Activated CD4-positive, alpha-beta T cell treated with anti-CD3 and anti-CD28 coated beads for 36 hours (primary cell): ENCODE results near the gene TSPAN17. TPM values are rescaled to one million over a fixed set of nuclear protein-coding genes. Genes with fewer than 3 reads are reported as not detected.

Experiments used
- ATAC-seq: fragments of 200-7000 bp; cut with Tn5 transposase; one replicate; pipeline ENCODE4 v1.10.0; 2021; ENCODE audit warnings: mild to moderate bottlenecking, moderate library complexity
- CTCF ChIA-PET: fragments of 350-600 bp; sonication (Branson Sonifier 250); formaldehyde crosslinking; loops from one replicate; lab custom pipeline; 2021; ENCODE audit warnings: antibody characterized with exemption; lab: Charles Lee
- POLR2A ChIA-PET: fragments of 350-600 bp; sonication (Branson Sonifier 250); formaldehyde crosslinking; loops from one replicate; lab custom pipeline; 2021; ENCODE audit warnings: antibody characterized with exemption, inconsistent platforms; lab: Charles Lee
- DNase-seq: peaks from one replicate; pipeline ENCODE4 v3.0.0-alpha.2; 2020
- H3K27ac Mint-ChIP-seq: one replicate; pipeline ENCODE4 v1.8.0; 2021; ENCODE audit warnings: mixed read lengths
- H3K27me3 Mint-ChIP-seq: one replicate; pipeline ENCODE4 v1.8.0; 2021; ENCODE audit warnings: mixed read lengths
- H3K36me3 Mint-ChIP-seq: one replicate; pipeline ENCODE4 v1.8.0; 2021; ENCODE audit warnings: low read depth, mixed read lengths
- H3K4me1 Mint-ChIP-seq: one replicate; pipeline ENCODE4 v1.8.0; 2021; ENCODE audit warnings: mixed read lengths
- H3K4me3 Mint-ChIP-seq: one replicate; pipeline ENCODE4 v1.8.0; 2021; ENCODE audit warnings: mild to moderate bottlenecking, moderate library complexity, mixed read lengths
- H3K9me3 Mint-ChIP-seq: one replicate; pipeline ENCODE4 v1.8.0; 2021; ENCODE audit warnings: low read depth, mixed read lengths
- intact Hi-C, 2 experiments: fragments of 100-400 bp; cut with DNase I in 1 of 2; cut with micrococcal nuclease in 1 of 2; formaldehyde crosslinking; loops; one replicate each; pipeline versions ENCODE4 v1.14.2 to v1.15.1; 2022 to 2024; cut with DNase I, micrococcal nuclease
- total RNA-seq, 2 experiments: library from RNA; stranded (reverse); gene quantifications; one replicate each; pipeline ENCODE4 v1.2.3, GENCODE V29; 2021

Gene TSPAN17
- total RNA-seq, 2 experiments from 2014 or later: 19.4 to 25.2 TPM

GRCh38 chr5:176631383-176632200 is 15.7 kb upstream of the TSPAN17 start:
- intact Hi-C loops: no loop called here
- Mint-ChIP-seq H3K36me3 (no peaks in the 10 kb centered on the region), H3K4me1 (peaks cover 9% of the 10 kb centered on the region), H3K27me3 (peaks cover 53% of the 10 kb centered on the region), H3K27ac (no peak overlapping the region), H3K9me3 (no peaks in the 10 kb centered on the region), H3K4me3 (no peak overlapping the region)
- DNase-seq: no peak
- ChIA-PET CTCF (interaction anchor here (0.6 to 2.1 kb wide), 3 partner anchors 13 to 94 kb away, joined by 3 to 9 read pairs (median 3); no protein-coding TSS in a partner anchor), POLR2A (no interaction called here)
- no peak for ATAC-seq

- Mint-ChIP-seq H3K4me3 (no peak overlapping the region), H3K4me1 (peaks cover 9% of the 10 kb centered on the region), H3K27me3 (peaks cover 50% of the 10 kb centered on the region), H3K27ac (no peak overlapping the region), H3K9me3 (no peaks in the 10 kb centered on the region), H3K36me3 (no peaks in the 10 kb centered on the region)
- ATAC-seq: no peak
- DNase-seq: no peak
- ChIA-PET CTCF (no interaction called here), POLR2A (no interaction called here)
- intact Hi-C loops: no loop called here
These were observed 14.5 kb upstream of the TSPAN17 start for GRCh38 chr5:176632745-176633144.

DNA sequence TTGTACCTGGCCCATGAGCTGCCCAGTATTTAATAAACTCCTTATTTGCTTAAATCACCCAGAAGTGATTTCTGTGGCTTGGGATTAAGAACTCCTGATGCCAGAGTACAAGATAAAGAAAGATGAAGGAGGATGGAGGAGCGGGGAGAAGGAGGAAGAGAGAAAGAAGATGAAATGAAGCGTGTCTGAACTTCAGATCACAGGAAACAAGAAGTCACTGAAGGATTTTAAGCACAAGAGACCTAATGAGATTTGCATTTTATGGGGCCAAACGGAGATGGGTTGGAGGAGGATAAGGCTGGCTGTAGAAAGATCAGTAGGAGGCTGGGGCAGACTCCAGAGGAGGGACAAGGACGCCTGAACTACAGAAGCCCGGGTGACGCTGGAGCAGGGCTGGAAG is 13.7 kb upstream of the TSPAN17 start:
- Mint-ChIP-seq H3K4me3 (no peak overlapping the region), H3K27me3 (peaks cover 49% of the 10 kb centered on the region), H3K9me3 (no peaks in the 10 kb centered on the region), H3K27ac (no peak overlapping the region), H3K36me3 (no peaks in the 10 kb centered on the region), H3K4me1 (peaks cover 9% of the 10 kb centered on the region)
- ATAC-seq: no peak
- intact Hi-C loops: no loop called here
- CTCF ChIA-PET: interaction anchor here (0.7 kb wide), 1 partner anchor 24 kb away, joined by 3 read pairs; no protein-coding TSS in a partner anchor
- POLR2A ChIA-PET: no interaction called here
- no peak for DNase-seq

DNA sequence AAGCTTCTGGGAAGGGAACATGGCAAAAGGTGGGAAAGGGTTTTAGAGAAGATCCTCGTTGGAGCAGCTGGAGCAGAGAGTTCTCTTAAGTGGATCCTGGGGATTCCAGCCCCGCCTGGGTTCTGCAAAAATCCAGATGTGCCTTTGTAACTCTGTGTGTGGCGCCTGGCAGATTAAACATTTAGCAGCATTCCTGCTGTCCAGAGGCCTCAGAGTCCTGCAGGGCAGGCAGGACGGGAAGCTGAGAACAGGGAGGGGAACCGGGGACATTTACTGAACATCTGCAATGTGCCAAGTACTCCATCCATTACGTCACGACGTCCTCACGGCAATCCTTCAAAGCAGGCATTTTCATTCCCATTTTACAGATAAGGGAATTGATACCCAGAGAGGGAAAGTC is 10.9 kb upstream of the TSPAN17 start:
- ATAC-seq (no peak), DNase-seq (no peak)
- ChIA-PET POLR2A (no interaction called here), CTCF (no interaction called here)
- H3K4me3 Mint-ChIP-seq: no peak overlapping the region
- H3K27ac Mint-ChIP-seq: no peak overlapping the region
- peaks cover 36% of the 10 kb centered on the region for H3K27me3 Mint-ChIP-seq
- intact Hi-C loops: no loop called here
- H3K36me3 Mint-ChIP-seq: no peaks in the 10 kb centered on the region
- no peaks in the 10 kb centered on the region for H3K9me3 Mint-ChIP-seq
- H3K4me1 Mint-ChIP-seq: peaks cover 2% of the 10 kb centered on the region

- ATAC-seq (no peak), DNase-seq (no peak)
- ChIA-PET CTCF (no interaction called here), POLR2A (no interaction called here)
- Mint-ChIP-seq H3K4me3 (no peak overlapping the region), H3K9me3 (no peaks in the 10 kb centered on the region), H3K36me3 (no peaks in the 10 kb centered on the region), H3K27me3 (peaks cover 26% of the 10 kb centered on the region), H3K27ac (no peak overlapping the region), H3K4me1 (peaks cover 2% of the 10 kb centered on the region)
- intact Hi-C loops: no loop called here
These were observed 9.7 kb upstream of the TSPAN17 start for GRCh38 chr5:176637556-176637955.

DNA sequence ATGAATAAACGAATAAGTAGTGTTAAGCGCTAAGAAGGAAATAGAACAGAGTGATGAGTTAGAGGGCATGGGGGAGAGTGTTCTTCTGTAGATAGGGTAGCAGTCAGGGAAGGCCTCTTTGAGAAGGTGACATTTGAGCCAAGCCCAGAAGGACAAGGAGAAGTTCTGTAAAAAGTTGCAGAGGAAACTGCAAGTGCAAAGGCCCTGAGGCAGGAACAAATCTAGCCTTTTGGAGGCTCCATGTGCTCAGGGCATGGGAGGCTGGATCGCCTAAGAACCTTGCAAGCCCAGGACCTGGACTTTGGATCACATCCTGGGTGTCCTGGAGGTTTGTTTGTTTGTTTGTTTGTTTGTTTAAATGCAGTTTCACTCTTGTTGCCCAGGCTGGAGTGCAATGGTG is 8.8 kb upstream of the TSPAN17 start:
- CTCF ChIA-PET: interaction anchor here (0.7 kb wide), 1 partner anchor 91 kb away, joined by 3 read pairs; no protein-coding TSS in a partner anchor

DNA sequence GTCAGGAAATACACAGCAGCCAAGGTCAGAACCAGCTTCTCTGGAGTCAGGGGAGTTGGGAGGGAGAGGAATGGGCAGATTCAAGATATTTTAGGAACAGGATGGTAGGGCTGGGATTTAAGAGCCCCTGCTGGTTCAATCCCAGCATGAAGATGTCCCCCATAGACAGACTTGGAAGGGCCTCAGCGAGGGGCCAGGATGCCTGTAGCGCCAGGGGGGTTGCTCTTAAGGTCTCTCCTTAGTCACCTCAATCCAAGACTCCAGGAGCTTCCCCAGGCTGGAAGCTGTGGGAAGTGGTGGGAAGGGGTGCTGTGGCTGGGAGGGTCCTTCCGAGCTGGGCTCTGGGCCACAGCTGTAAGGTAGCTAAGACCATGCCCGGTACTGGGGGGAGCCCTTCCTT is 8.1 kb upstream of the TSPAN17 start:
- DNase-seq (no peak), ATAC-seq (no peak)
- Mint-ChIP-seq H3K27me3 (peaks cover 14% of the 10 kb centered on the region), H3K4me3 (no peak overlapping the region), H3K36me3 (no peaks in the 10 kb centered on the region), H3K27ac (no peak overlapping the region), H3K9me3 (no peaks in the 10 kb centered on the region), H3K4me1 (no peaks in the 10 kb centered on the region)
- intact Hi-C loops: no loop called here
- ChIA-PET CTCF (no interaction called here), POLR2A (no interaction called here)

More for the DNA sequence above, 8.8 kb upstream of the TSPAN17 start:
- ATAC-seq (no peak), DNase-seq (no peak)
- Mint-ChIP-seq H3K27ac (no peak overlapping the region), H3K9me3 (no peaks in the 10 kb centered on the region), H3K4me1 (peaks cover 2% of the 10 kb centered on the region), H3K27me3 (peaks cover 22% of the 10 kb centered on the region), H3K36me3 (no peaks in the 10 kb centered on the region), H3K4me3 (no peak overlapping the region)
- POLR2A ChIA-PET: no interaction called here
- intact Hi-C loops: no loop called here

DNA sequence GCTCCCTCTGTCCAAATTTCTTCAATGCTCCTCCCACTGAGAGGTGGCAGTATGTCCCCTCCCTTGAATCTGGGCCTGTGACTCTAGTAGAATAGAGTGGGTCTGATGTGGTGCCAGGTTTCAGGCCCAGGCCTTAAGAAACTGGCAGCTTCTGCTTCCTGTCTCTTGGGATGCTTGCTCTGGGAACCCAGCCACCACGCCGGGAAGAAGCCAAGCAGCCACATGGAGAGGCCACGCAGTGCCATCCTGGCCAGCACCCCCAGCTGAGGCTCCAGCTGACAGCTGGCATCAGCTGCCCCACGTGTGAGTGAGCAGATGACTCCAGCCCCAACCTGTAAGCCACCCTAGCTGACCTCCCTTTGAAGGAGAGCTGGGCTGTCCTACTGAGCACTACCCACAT is 7.3 kb upstream of the TSPAN17 start:
- Mint-ChIP-seq H3K36me3 (no peaks in the 10 kb centered on the region), H3K9me3 (no peaks in the 10 kb centered on the region), H3K27ac (no peak overlapping the region), H3K27me3 (peaks cover 10% of the 10 kb centered on the region), H3K4me1 (no peaks in the 10 kb centered on the region), H3K4me3 (no peak overlapping the region)
- CTCF ChIA-PET: no interaction called here
- POLR2A ChIA-PET: no interaction called here
- ATAC-seq (no peak), DNase-seq (no peak)
- intact Hi-C loops: no loop called here

DNA sequence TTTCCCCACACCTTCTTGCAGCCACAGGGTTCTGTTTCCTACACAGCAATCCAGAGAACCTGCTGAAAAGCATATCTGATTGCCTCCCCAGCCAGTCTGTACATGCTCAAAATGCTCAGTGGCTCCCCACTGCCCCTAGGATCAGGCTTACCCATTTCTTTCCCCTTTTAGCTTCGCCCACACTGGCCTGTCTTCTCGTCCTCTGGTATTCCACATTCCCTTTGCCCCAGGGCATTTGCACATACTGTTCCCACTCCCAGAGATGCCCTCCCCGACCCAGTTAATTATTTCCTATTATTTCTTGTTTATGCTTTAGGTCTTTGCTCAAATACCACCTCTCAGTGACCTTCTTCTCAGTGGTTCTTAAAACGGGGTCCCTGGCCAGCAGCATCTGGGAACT is 6.7 kb upstream of the TSPAN17 start:
- H3K27ac Mint-ChIP-seq: no peak overlapping the region
- ATAC-seq (no peak), DNase-seq (no peak)
- ChIA-PET CTCF (no interaction called here), POLR2A (no interaction called here)
- H3K4me3 Mint-ChIP-seq: no peak overlapping the region
- no peaks in the 10 kb centered on the region for H3K4me1 Mint-ChIP-seq
- intact Hi-C loops: no loop called here
- no peaks in the 10 kb centered on the region for H3K36me3 Mint-ChIP-seq
- no peaks in the 10 kb centered on the region for H3K9me3 Mint-ChIP-seq
- H3K27me3 Mint-ChIP-seq: peaks cover 4% of the 10 kb centered on the region

GRCh38 chr5:176642675-176643490 is 4.4 kb upstream of the TSPAN17 start:
- ChIA-PET POLR2A (interaction anchor here (0.5 to 0.6 kb wide), 2 partner anchors 89 to 101 kb away, joined by 3 read pairs; no protein-coding TSS in a partner anchor), CTCF (no interaction called here)
- no peak for ATAC-seq
- Mint-ChIP-seq H3K4me3 (no peak overlapping the region), H3K27me3 (no peaks in the 10 kb centered on the region), H3K4me1 (peaks cover 11% of the 10 kb centered on the region), H3K9me3 (no peaks in the 10 kb centered on the region), H3K36me3 (no peaks in the 10 kb centered on the region), H3K27ac (no peak overlapping the region)
- intact Hi-C loops: no loop called here
- no peak for DNase-seq

DNA sequence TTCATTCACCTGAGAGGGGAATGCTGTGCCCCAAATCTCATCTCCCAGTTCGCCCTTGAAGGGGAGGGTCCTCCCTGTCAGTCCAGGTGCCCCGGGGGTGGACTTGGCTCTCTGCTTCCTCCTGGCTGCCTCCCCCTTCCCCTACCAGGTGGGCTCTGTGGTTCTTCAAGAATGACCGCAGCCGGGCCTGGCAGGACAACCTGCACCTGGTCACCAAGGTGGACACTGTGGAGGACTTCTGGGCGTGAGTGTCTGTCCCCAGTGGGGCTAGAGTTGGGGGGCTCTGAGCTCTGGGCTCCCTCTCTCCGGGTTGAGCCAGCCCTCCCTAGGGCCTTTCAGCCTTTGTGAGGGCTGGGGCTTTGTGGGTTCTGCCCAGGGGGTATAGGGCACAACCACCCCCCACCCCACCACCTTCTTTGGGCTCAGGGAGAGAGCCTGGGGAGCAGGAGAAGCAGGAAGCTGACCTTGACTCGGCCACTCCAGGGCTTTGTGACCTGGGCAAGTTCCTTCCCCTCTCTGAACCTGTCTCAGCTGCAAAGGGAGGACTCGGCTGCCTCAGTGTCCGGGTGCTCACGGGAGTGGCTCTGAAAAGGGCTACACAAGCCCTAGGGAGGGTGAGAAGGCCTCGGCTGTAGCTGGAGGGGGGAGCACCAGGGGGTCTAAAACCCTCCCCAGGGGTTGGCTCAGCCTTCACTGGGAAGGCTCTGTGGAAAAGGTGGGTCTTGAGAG is 3.6 kb upstream of the TSPAN17 start:
- no peak overlapping the region for H3K27ac Mint-ChIP-seq
- intact Hi-C loops: no loop called here
- ChIA-PET POLR2A (interaction anchor here (0.6 kb wide), 2 partner anchors 102 to 214 kb away, joined by 3 read pairs; no protein-coding TSS in a partner anchor), CTCF (interaction anchor here (0.5 kb wide), 1 partner anchor 13 kb away, joined by 4 read pairs; the partner anchor contains the start of genes EIF4E1B and SNCB)
- no peaks in the 10 kb centered on the region for H3K27me3 Mint-ChIP-seq
- H3K4me1 Mint-ChIP-seq: peaks cover 18% of the 10 kb centered on the region
- DNase-seq (no peak), ATAC-seq (no peak)
- no peaks in the 10 kb centered on the region for H3K36me3 Mint-ChIP-seq
- H3K9me3 Mint-ChIP-seq: no peaks in the 10 kb centered on the region
- no peak overlapping the region for H3K4me3 Mint-ChIP-seq
